Activated CD8-positive, alpha-beta T cell treated with anti-CD3 and anti-CD28 coated beads for 36 hours (primary cell): ENCODE measurements around the gene WDR5B. TPM values are rescaled to one million over a fixed set of nuclear protein-coding genes. Genes with fewer than 3 reads are reported as not detected.
A peak's percentile ranks its signal among the peaks of the same experiment; 100 is the strongest.

Experiments
- ATAC-seq: fragments of 200-7000 bp; cut with Tn5 transposase; one replicate; pipeline ENCODE4 v1.10.0; 2021; ENCODE audit warnings: mild to moderate bottlenecking, moderate library complexity
- CTCF ChIA-PET: fragments of 350-600 bp; sonication (Branson Sonifier 250); formaldehyde crosslinking; loops from one replicate; lab custom pipeline; 2021; ENCODE audit warnings: antibody characterized with exemption; lab: Charles Lee
- POLR2A ChIA-PET: fragments of 350-600 bp; sonication (Branson Sonifier 250); formaldehyde crosslinking; loops from one replicate; lab custom pipeline; 2021; ENCODE audit warnings: antibody characterized with exemption; lab: Charles Lee
- DNase-seq: peaks from one replicate; pipeline ENCODE4 v3.0.0-alpha.2; 2020
- H3K27ac Mint-ChIP-seq: one replicate; pipeline ENCODE4 v1.8.0; 2021; ENCODE audit warnings: mild to moderate bottlenecking, mixed read lengths
- H3K27me3 Mint-ChIP-seq: one replicate; pipeline ENCODE4 v1.8.0; 2021; ENCODE audit warnings: mixed read lengths
- H3K36me3 Mint-ChIP-seq: one replicate; pipeline ENCODE4 v1.8.0; 2021; ENCODE audit warnings: low read depth, mixed read lengths
- H3K4me1 Mint-ChIP-seq: one replicate; pipeline ENCODE4 v1.8.0; 2021; ENCODE audit warnings: low read depth, mixed read lengths
- H3K4me3 Mint-ChIP-seq: one replicate; pipeline ENCODE4 v1.8.0; 2021; ENCODE audit warnings: mild to moderate bottlenecking, moderate library complexity, mixed read lengths
- H3K9me3 Mint-ChIP-seq: one replicate; pipeline ENCODE4 v1.8.0; 2021; ENCODE audit warnings: mixed read lengths
- intact Hi-C: fragments of 100-400 bp; cut with micrococcal nuclease; formaldehyde crosslinking; loops from one replicate; pipeline ENCODE4 v1.10.0; 2022
- total RNA-seq, 2 experiments: library from RNA; stranded (reverse); gene quantifications; one replicate each; pipeline ENCODE4 v1.2.3, GENCODE V29; 2021
- TF ChIP-seq, protein P1 (sequence below): fragments of 200-600 bp; IDR thresholded peaks from one replicate; pipeline ENCODE4 v1.8.0; 2022; ENCODE audit warnings: antibody characterized with exemption, mild to moderate bottlenecking

WDR5B gene
- total RNA-seq, 2 experiments from 2014 or later, result 3.2 to 3.4 TPM

DNA sequence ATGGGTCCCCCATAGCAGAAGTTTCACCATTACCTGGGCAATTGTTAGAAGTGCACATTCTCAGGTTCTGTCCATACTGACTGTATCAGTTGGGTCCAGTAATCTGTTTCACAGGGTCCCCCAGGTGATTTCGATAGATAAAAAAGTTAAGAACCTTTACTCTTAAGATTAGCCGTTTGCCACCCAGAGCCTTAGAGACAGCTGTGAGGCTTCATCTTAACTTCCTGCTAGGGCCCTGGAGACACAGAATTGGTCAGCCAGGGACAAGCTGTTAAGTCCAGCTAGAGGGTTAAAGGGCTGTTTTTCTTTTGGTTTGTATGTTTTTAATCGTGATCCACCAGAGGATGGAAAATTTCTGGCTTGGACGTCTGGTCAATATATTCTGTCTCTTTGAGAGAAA, 25.2 kb downstream of the WDR5B start:
- POLR2A ChIA-PET, result no interaction called here
- intact Hi-C loops, result no loop called here

GRCh38 chr3:122389892-122390291, 26.0 kb downstream of the WDR5B start:
- Mint-ChIP-seq H3K4me3 (no peak overlapping the region), H3K4me1 (peaks cover 50% of the 10 kb centered on the region), H3K27ac (peak overlapping the region; percentile 17), H3K27me3 (no peaks in the 10 kb centered on the region), H3K9me3 (no peaks in the 10 kb centered on the region), H3K36me3 (peaks cover 49% of the 10 kb centered on the region)
- ChIA-PET CTCF (interaction anchor here (0.9 to 2.1 kb wide), 5 partner anchors 26 to 289 kb away, joined by 3 to 11 read pairs (median 3); partner anchors contain the start of gene WDR5B), POLR2A (interaction anchor here (1.0 kb wide), 1 partner anchor 26 kb away, joined by 3 read pairs; the partner anchor contains the start of gene WDR5B)
- intact Hi-C loops, result loop anchor here (10.0 kb wide), 1 partner anchor 405 kb away; the partner anchor contains the start of genes HSPBAP1 and SLC49A4
- TF ChIP-seq, protein P1, sequence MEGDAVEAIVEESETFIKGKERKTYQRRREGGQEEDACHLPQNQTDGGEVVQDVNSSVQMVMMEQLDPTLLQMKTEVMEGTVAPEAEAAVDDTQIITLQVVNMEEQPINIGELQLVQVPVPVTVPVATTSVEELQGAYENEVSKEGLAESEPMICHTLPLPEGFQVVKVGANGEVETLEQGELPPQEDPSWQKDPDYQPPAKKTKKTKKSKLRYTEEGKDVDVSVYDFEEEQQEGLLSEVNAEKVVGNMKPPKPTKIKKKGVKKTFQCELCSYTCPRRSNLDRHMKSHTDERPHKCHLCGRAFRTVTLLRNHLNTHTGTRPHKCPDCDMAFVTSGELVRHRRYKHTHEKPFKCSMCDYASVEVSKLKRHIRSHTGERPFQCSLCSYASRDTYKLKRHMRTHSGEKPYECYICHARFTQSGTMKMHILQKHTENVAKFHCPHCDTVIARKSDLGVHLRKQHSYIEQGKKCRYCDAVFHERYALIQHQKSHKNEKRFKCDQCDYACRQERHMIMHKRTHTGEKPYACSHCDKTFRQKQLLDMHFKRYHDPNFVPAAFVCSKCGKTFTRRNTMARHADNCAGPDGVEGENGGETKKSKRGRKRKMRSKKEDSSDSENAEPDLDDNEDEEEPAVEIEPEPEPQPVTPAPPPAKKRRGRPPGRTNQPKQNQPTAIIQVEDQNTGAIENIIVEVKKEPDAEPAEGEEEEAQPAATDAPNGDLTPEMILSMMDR, result no peak
- ATAC-seq (no peak), DNase-seq (no peak)

More for the DNA sequence above, 25.2 kb downstream of the WDR5B start:
- Mint-ChIP-seq H3K9me3 (no peaks in the 10 kb centered on the region), H3K4me3 (no peak overlapping the region), H3K27me3 (no peaks in the 10 kb centered on the region), H3K4me1 (peaks cover 54% of the 10 kb centered on the region), H3K36me3 (peaks cover 49% of the 10 kb centered on the region), H3K27ac (no peak overlapping the region)
- ATAC-seq (no peak), DNase-seq (no peak)
- CTCF ChIA-PET, result interaction anchor here (1.4 to 2.1 kb wide), 3 partner anchors 25 to 288 kb away, joined by 3 to 11 read pairs (median 5); partner anchors contain the start of gene WDR5B
- TF ChIP-seq, protein P1, result no peak

- Mint-ChIP-seq H3K9me3 (no peaks in the 10 kb centered on the region), H3K27ac (no peak overlapping the region), H3K4me1 (peaks cover 45% of the 10 kb centered on the region), H3K4me3 (no peak overlapping the region), H3K27me3 (no peaks in the 10 kb centered on the region), H3K36me3 (peaks cover 48% of the 10 kb centered on the region)
- ATAC-seq (no peak), DNase-seq (no peak)
- TF ChIP-seq, protein P1, result no peak
- ChIA-PET CTCF (interaction anchor here (0.9 to 2.1 kb wide), 5 partner anchors 67 to 290 kb away, joined by 3 to 11 read pairs (median 3); no protein-coding TSS in a partner anchor), POLR2A (interaction anchor here (0.6 to 1.0 kb wide), 2 partner anchors 27 to 842 kb away, joined by 3 to 4 read pairs; partner anchors contain the start of gene WDR5B)
- intact Hi-C loops, result loop anchor here (10.0 kb wide), 1 partner anchor 406 kb away; the partner anchor contains the start of genes HSPBAP1 and SLC49A4
Observed at GRCh38 chr3:122389197-122389596, 26.7 kb downstream of the WDR5B start.

DNA sequence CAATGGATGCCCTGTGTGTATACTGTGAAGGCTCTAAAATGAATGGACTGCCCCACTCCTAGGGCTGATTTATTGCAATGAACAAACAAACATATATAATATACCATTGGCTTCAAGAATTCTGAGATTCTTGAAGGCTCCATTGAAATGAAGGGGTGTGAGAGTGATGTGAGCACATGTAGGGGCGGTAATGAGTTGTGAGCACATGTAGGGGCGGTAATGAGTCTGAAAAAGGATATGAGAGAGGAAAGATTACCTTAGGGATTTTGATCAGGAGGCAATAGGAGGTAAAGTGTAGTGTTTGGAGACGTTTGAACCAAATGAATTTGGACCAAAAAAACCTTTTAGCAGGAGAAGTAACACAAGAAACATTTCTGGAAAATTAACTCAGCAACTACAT, 28.2 kb downstream of the WDR5B start:
- TF ChIP-seq, protein P1, result no peak
- ChIA-PET CTCF (no interaction called here), POLR2A (no interaction called here)
- Mint-ChIP-seq H3K4me3 (no peak overlapping the region), H3K9me3 (no peaks in the 10 kb centered on the region), H3K36me3 (peaks cover 44% of the 10 kb centered on the region), H3K27ac (no peak overlapping the region), H3K27me3 (no peaks in the 10 kb centered on the region), H3K4me1 (peaks cover 37% of the 10 kb centered on the region)
- ATAC-seq, result no peak
- intact Hi-C loops, result loop anchor here (10.0 kb wide), 1 partner anchor 407 kb away; the partner anchor contains the start of genes HSPBAP1 and SLC49A4
- no peak for DNase-seq
